Neural cell (in vitro differentiated cells): ENCODE data around the gene MANBA. TPM values are rescaled to one million over a fixed set of nuclear protein-coding genes. Genes with fewer than 3 reads are reported as not detected.

Source experiments
- H2AFZ ChIP-seq: fragments of 200-600, 300-800 bp; sonication (generic), shearing (Covaris generic); 2 replicates; pipeline ENCODE4 v1.6.0; 2014; ENCODE audit warnings: low read depth, mild to moderate bottlenecking, antibody characterized with exemption, low read length, moderate library complexity
- H3F3A ChIP-seq: fragments of 200-600 bp; shearing (Covaris generic); 2 replicates; pipeline ENCODE4 v1.6.1; 2016; ENCODE audit warnings: mild to moderate bottlenecking, moderate library complexity, mixed read lengths, antibody characterized with exemption, low read length; ENCODE audit not compliant: insufficient read depth, poor library complexity, severe bottlenecking
- H3K27ac ChIP-seq: fragments of 200-600, 300-800 bp; sonication (generic), shearing (Covaris generic); 2 replicates; pipeline ENCODE4 v1.5.1; 2014; ENCODE audit warnings: mild to moderate bottlenecking, low read length, moderate library complexity
- H3K27me3 ChIP-seq: fragments of 300-800, 200-600 bp; sonication (generic), shearing (Covaris generic); 2 replicates; pipeline ENCODE4 v1.6.0; 2014; ENCODE audit warnings: mild to moderate bottlenecking, low read depth, low read length, moderate library complexity; ENCODE audit not compliant: insufficient read depth
- H3K36me3 ChIP-seq: fragments of 300-800, 200-600 bp; sonication (generic), shearing (Covaris generic); 2 replicates; pipeline ENCODE4 v1.5.1; 2014; ENCODE audit warnings: mild to moderate bottlenecking, antibody characterized with exemption, low read length, moderate library complexity; ENCODE audit not compliant: insufficient read depth
- H3K4me2 ChIP-seq: fragments of 300-800, 200-600 bp; sonication (generic), shearing (Covaris generic); 2 replicates; pipeline ENCODE4 v1.6.0; 2014; ENCODE audit warnings: mild to moderate bottlenecking, low read length
- H3K4me3 ChIP-seq: fragments of 300-800, 200-600 bp; sonication (generic), shearing (Covaris generic); 2 replicates; pipeline ENCODE4 v1.5.1; 2014; ENCODE audit warnings: mild to moderate bottlenecking, low read length, moderate library complexity
- H3K79me2 ChIP-seq: fragments of 200-600 bp; shearing (Covaris generic); replicated peaks from 2 replicates; pipeline ENCODE4 v1.6.0; 2014; ENCODE audit warnings: mild to moderate bottlenecking, low read length, moderate library complexity; ENCODE audit not compliant: insufficient read depth
- H3K9ac ChIP-seq: fragments of 300-800, 200-600 bp; sonication (generic), shearing (Covaris generic); 2 replicates; pipeline ENCODE4 v1.6.1; 2016; ENCODE audit warnings: mild to moderate bottlenecking, low read length, mixed read lengths
- H3K9me2 ChIP-seq: fragments of 200-600 bp; shearing (Covaris generic); 2 replicates; pipeline ENCODE4 v1.6.1; 2016; ENCODE audit warnings: mild to moderate bottlenecking, low read length, mixed read lengths; ENCODE audit not compliant: insufficient read depth
- H3K9me3 ChIP-seq: fragments of 200-600, 300-800 bp; sonication (generic), shearing (Covaris generic); 2 replicates; pipeline ENCODE4 v1.6.1; 2016; ENCODE audit warnings: mild to moderate bottlenecking, mixed run types, low read length, moderate library complexity, mixed read lengths
- H4K20me1 ChIP-seq: fragments of 200-600 bp; shearing (Covaris generic); 2 replicates; pipeline ENCODE4 v1.6.1; 2016; ENCODE audit warnings: mild to moderate bottlenecking, mixed run types; ENCODE audit not compliant: insufficient read depth
- EP300 ChIP-seq: fragments of 450-650 bp; conservative IDR thresholded peaks from 2 replicates; pipeline ENCODE4 v1.6.1; 2014; ENCODE audit warnings: antibody characterized with exemption, mild to moderate bottlenecking, moderate library complexity; ENCODE audit not compliant: poor library complexity, severe bottlenecking
- EZH2 ChIP-seq: fragments of 200-600, 300-800 bp; shearing (Covaris generic), sonication (generic); IDR thresholded peaks from 2 replicates; pipeline ENCODE4 v1.6.1; 2014; ENCODE audit warnings: antibody characterized with exemption, low read length, borderline replicate concordance, mild to moderate bottlenecking; ENCODE audit not compliant: insufficient read depth, poor library complexity, severe bottlenecking
- MXI1 ChIP-seq: fragments of 450-650 bp; conservative IDR thresholded peaks from 2 replicates; pipeline ENCODE4 v1.6.1; 2014; ENCODE audit warnings: antibody characterized with exemption, mild to moderate bottlenecking; ENCODE audit not compliant: poor library complexity, severe bottlenecking
- POLR2AphosphoS5 ChIP-seq: IDR thresholded peaks from 2 replicates; pipeline ENCODE4 v1.6.1; 2012
- RAD21 ChIP-seq: fragments of 450-650 bp; conservative IDR thresholded peaks from 2 replicates; pipeline ENCODE4 v1.6.1; 2014; ENCODE audit warnings: antibody characterized with exemption, mild to moderate bottlenecking, moderate library complexity
- REST ChIP-seq: IDR thresholded peaks from 2 replicates; pipeline ENCODE4 v1.6.1; 2012; ENCODE audit warnings: borderline replicate concordance
- SMC3 ChIP-seq: fragments of 450-650 bp; conservative IDR thresholded peaks from 2 replicates; pipeline ENCODE4 v1.6.1; 2014; ENCODE audit warnings: antibody characterized with exemption, mild to moderate bottlenecking, moderate library complexity; ENCODE audit not compliant: poor library complexity
- TAF1 ChIP-seq: IDR thresholded peaks from 2 replicates; pipeline ENCODE4 v1.6.1; 2012; ENCODE audit warnings: low read depth
- polyA plus RNA-seq: library from polyadenylated mRNA; depleted of rRNA; stranded (reverse); fragments of >200 nt; gene quantifications from 2 replicates; pipeline ENCODE4 v1.2.3, GENCODE V29; 2014
- TF ChIP-seq, protein P1 (sequence below): fragments of 450-650 bp; IDR thresholded peaks from 2 replicates; pipeline ENCODE4 v1.5.1; 2014; ENCODE audit warnings: antibody characterized with exemption, mild to moderate bottlenecking, moderate library complexity; ENCODE audit not compliant: poor library complexity, severe bottlenecking

MANBA gene
- polyA plus RNA-seq, 1 donor from 2014 or later: 43.8 TPM

- no peaks in the 10 kb centered on the region for H3K27me3 ChIP-seq
- no peak overlapping the region for H3K4me3 ChIP-seq
- no peak overlapping the region for H2AFZ ChIP-seq
- no peak overlapping the region for H3K27ac ChIP-seq
- no peaks in the 10 kb centered on the region for H3K9me2 ChIP-seq
- no peaks in the 10 kb centered on the region for H3K79me2 ChIP-seq
- no peak overlapping the region for H3K9ac ChIP-seq
- no peak for TF ChIP-seq SMC3
- TF ChIP-seq TAF1: no peak
- no peak for TF ChIP-seq EZH2
- TF ChIP-seq, protein P1, sequence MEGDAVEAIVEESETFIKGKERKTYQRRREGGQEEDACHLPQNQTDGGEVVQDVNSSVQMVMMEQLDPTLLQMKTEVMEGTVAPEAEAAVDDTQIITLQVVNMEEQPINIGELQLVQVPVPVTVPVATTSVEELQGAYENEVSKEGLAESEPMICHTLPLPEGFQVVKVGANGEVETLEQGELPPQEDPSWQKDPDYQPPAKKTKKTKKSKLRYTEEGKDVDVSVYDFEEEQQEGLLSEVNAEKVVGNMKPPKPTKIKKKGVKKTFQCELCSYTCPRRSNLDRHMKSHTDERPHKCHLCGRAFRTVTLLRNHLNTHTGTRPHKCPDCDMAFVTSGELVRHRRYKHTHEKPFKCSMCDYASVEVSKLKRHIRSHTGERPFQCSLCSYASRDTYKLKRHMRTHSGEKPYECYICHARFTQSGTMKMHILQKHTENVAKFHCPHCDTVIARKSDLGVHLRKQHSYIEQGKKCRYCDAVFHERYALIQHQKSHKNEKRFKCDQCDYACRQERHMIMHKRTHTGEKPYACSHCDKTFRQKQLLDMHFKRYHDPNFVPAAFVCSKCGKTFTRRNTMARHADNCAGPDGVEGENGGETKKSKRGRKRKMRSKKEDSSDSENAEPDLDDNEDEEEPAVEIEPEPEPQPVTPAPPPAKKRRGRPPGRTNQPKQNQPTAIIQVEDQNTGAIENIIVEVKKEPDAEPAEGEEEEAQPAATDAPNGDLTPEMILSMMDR: no peak
- TF ChIP-seq EP300: no peak
- TF ChIP-seq POLR2AphosphoS5: no peak
- H3K9me3 ChIP-seq: no peaks in the 10 kb centered on the region
- no peaks in the 10 kb centered on the region for H4K20me1 ChIP-seq
- no peak overlapping the region for H3K4me2 ChIP-seq
- H3K36me3 ChIP-seq: peaks cover 6% of the 10 kb centered on the region
- no peaks in the 10 kb centered on the region for H3F3A ChIP-seq
These were observed 167.6 kb downstream of the MANBA start for GRCh38 chr4:102593147-102593546.

- H3K4me3 ChIP-seq: no peak overlapping the region
- H3K9me2 ChIP-seq: no peaks in the 10 kb centered on the region
- H3K36me3 ChIP-seq: peaks cover 6% of the 10 kb centered on the region
- no peaks in the 10 kb centered on the region for H4K20me1 ChIP-seq
- TF ChIP-seq, protein P1: no peak
- TF ChIP-seq SMC3: no peak
- no peak for TF ChIP-seq TAF1
- no peak for TF ChIP-seq EZH2
- no peak for TF ChIP-seq MXI1
- no peak for TF ChIP-seq EP300
- no peak for TF ChIP-seq REST
- no peak for TF ChIP-seq RAD21
- no peak for TF ChIP-seq POLR2AphosphoS5
- no peaks in the 10 kb centered on the region for H3K79me2 ChIP-seq
- H2AFZ ChIP-seq: no peak overlapping the region
- no peak overlapping the region for H3K4me2 ChIP-seq
- no peaks in the 10 kb centered on the region for H3K27me3 ChIP-seq
- H3K9ac ChIP-seq: no peak overlapping the region
- no peaks in the 10 kb centered on the region for H3K9me3 ChIP-seq
- H3K27ac ChIP-seq: no peak overlapping the region
- no peaks in the 10 kb centered on the region for H3F3A ChIP-seq
These were observed 168.5 kb downstream of the MANBA start for GRCh38 chr4:102592256-102592655.
